Suprapubic skin (tissue), 4 donors: ENCODE results near the gene PLEKHG4B. TPM values are rescaled to one million over a fixed set of nuclear protein-coding genes. Genes with fewer than 3 reads are reported as not detected.

Experiments used
- DNase-seq, 2 donors: peaks; one replicate each; pipeline ENCODE4 v3.0.0-alpha.2; 2019; ENCODE audit warnings: low spot score in 2 of 2
- H3K27ac ChIP-seq: fragments of 200-600 bp; sonication (generic); one replicate; pipeline ENCODE4 v1.5.1; 2019
- H3K27me3 ChIP-seq: fragments of 200-600 bp; sonication (generic); one replicate; pipeline ENCODE4 v1.5.1; 2019
- H3K36me3 ChIP-seq: fragments of 200-600 bp; sonication (generic); one replicate; pipeline ENCODE4 v1.5.1; 2019
- H3K4me1 ChIP-seq: fragments of 200-600 bp; sonication (generic); one replicate; pipeline ENCODE4 v1.5.1; 2019
- H3K4me3 ChIP-seq: fragments of 200-600 bp; sonication (generic); one replicate; pipeline ENCODE4 v1.5.1; 2019; ENCODE audit warnings: mild to moderate bottlenecking
- H3K9me3 ChIP-seq: fragments of 200-600 bp; sonication (generic); one replicate; pipeline ENCODE4 v1.5.1; 2019
- CTCF ChIP-seq, 2 donors: fragments of 200-600 bp in 1 of 2; fragments of 450-650 bp in 1 of 2; sonication (generic) in 1 of 2; IDR thresholded peaks; one replicate each; pipeline ENCODE4 v1.5.1; 2016 to 2019; ENCODE audit warnings: antibody characterized with exemption in 2 of 2, mild to moderate bottlenecking in 1 of 2, moderate library complexity in 1 of 2
- EP300 ChIP-seq: sonication (generic); formaldehyde crosslinking; IDR thresholded peaks from one replicate; pipeline ENCODE4 v1.6.1; 2017; ENCODE audit warnings: antibody characterized with exemption
- POLR2A ChIP-seq, 2 donors: fragments of 450-650 bp; IDR thresholded peaks; one replicate each; pipeline ENCODE4 v1.6.1; 2017; ENCODE audit warnings: antibody characterized with exemption in 2 of 2, mild to moderate bottlenecking in 2 of 2, moderate library complexity in 2 of 2
- POLR2AphosphoS5 ChIP-seq, 3 donors: sonication (generic); formaldehyde crosslinking; IDR thresholded peaks; one replicate each; pipeline ENCODE4 v1.6.1; 2017; ENCODE audit warnings: antibody characterized with exemption in 3 of 3
- WGBS: methylation state at CpG from one replicate; pipeline ENCODE4 v1.1.5; 2018; 5-methylcytosine and 5-hydroxymethylcytosine counted together
- total RNA-seq, 4 donors: library from RNA; depleted of rRNA; stranded (reverse); fragments of >200 nt; gene quantifications; one replicate each; pipeline ENCODE4 v1.1.0, GENCODE V29; 2016

Gene PLEKHG4B
- total RNA-seq, 4 donors from 2014 or later = 0.45 to 2.4 (median 1.2) TPM

- Histone ChIP-seq H3K27ac (no peak overlapping the region), H3K9me3 (no peaks in the 10 kb centered on the region), H3K4me1 (peaks cover 8% of the 10 kb centered on the region), H3K4me3 (no peak overlapping the region), H3K27me3 (peaks cover 77% of the 10 kb centered on the region), H3K36me3 (no peaks in the 10 kb centered on the region)
- 86% methylated on average over 13 of the region's 15 CpGs for WGBS
- DNase-seq = peak in 1 of 2 donors; percentile 6
- TF ChIP-seq POLR2A (IDR thresholded peaks at IDR 0.05) = no peak
Observed at GRCh38 chr5:93221-93980, 1.4 kb downstream of the PLEKHG4B start.

GRCh38 chr5:94113-94892 lies 2.3 kb downstream of the PLEKHG4B start:
- Histone ChIP-seq H3K4me1 (peaks cover 8% of the 10 kb centered on the region), H3K4me3 (no peak overlapping the region), H3K9me3 (no peaks in the 10 kb centered on the region), H3K27ac (no peak overlapping the region), H3K27me3 (peaks cover 85% of the 10 kb centered on the region), H3K36me3 (no peaks in the 10 kb centered on the region)
- no peak for DNase-seq
- TF ChIP-seq EP300 (no peak), CTCF (IDR thresholded peaks at IDR 0.05) (no peak), POLR2AphosphoS5 (IDR thresholded peaks at IDR 0.05) (no peak), POLR2A (IDR thresholded peaks at IDR 0.05) (no peak)
- 90% methylated on average over 7 of the region's 11 CpGs for WGBS

- peak in 1 of 2 donors; percentile 50 for DNase-seq
- H3K27me3 ChIP-seq = peaks cover 83% of the 10 kb centered on the region
Observed at GRCh38 chr5:95241-95980, 3.4 kb downstream of the PLEKHG4B start.

GRCh38 chr5:96976-97660 lies 5.2 kb downstream of the PLEKHG4B start:
- TF ChIP-seq POLR2AphosphoS5 (IDR thresholded peaks at IDR 0.05) (no peak), EP300 (no peak), CTCF (IDR thresholded peaks at IDR 0.05) (no peak), POLR2A (IDR thresholded peaks at IDR 0.05) (no peak)

More at GRCh38 chr5:95241-95980, 3.4 kb downstream of the PLEKHG4B start:
- peaks cover 8% of the 10 kb centered on the region for H3K4me1 ChIP-seq
- H3K4me3 ChIP-seq = no peak overlapping the region
- TF ChIP-seq CTCF (IDR thresholded peaks at IDR 0.05) = no peak
- no peak for TF ChIP-seq POLR2A (IDR thresholded peaks at IDR 0.05)
- TF ChIP-seq POLR2AphosphoS5 (IDR thresholded peaks at IDR 0.05) = no peak
- no peak for TF ChIP-seq EP300
- no peaks in the 10 kb centered on the region for H3K9me3 ChIP-seq
- 87% methylated on average over 12 of the region's 12 CpGs for WGBS
- no peak overlapping the region for H3K27ac ChIP-seq
- no peaks in the 10 kb centered on the region for H3K36me3 ChIP-seq

GRCh38 chr5:99815-100214 lies 7.8 kb downstream of the PLEKHG4B start:
- H3K36me3 ChIP-seq = no peaks in the 10 kb centered on the region
- peaks cover 40% of the 10 kb centered on the region for H3K27me3 ChIP-seq
- H3K4me1 ChIP-seq = no peaks in the 10 kb centered on the region
- H3K4me3 ChIP-seq = no peak overlapping the region
- TF ChIP-seq CTCF (IDR thresholded peaks at IDR 0.05) (no peak), POLR2AphosphoS5 (IDR thresholded peaks at IDR 0.05) (no peak), POLR2A (IDR thresholded peaks at IDR 0.05) (no peak)
- 83% methylated on average over 3 of the region's 3 CpGs for WGBS
- no peak overlapping the region for H3K27ac ChIP-seq
- DNase-seq = no peak
- no peaks in the 10 kb centered on the region for H3K9me3 ChIP-seq

More at GRCh38 chr5:96976-97660, 5.2 kb downstream of the PLEKHG4B start:
- no peaks in the 10 kb centered on the region for H3K9me3 ChIP-seq
- no peaks in the 10 kb centered on the region for H3K4me1 ChIP-seq
- H3K27me3 ChIP-seq = peaks cover 66% of the 10 kb centered on the region
- WGBS = 66% methylated on average over 17 of the region's 17 CpGs
- DNase-seq = no peak
- H3K27ac ChIP-seq = no peak overlapping the region
- H3K36me3 ChIP-seq = no peaks in the 10 kb centered on the region
- no peak overlapping the region for H3K4me3 ChIP-seq
